Measurements from ENCODE around the gene HOXC10.

DNA sequence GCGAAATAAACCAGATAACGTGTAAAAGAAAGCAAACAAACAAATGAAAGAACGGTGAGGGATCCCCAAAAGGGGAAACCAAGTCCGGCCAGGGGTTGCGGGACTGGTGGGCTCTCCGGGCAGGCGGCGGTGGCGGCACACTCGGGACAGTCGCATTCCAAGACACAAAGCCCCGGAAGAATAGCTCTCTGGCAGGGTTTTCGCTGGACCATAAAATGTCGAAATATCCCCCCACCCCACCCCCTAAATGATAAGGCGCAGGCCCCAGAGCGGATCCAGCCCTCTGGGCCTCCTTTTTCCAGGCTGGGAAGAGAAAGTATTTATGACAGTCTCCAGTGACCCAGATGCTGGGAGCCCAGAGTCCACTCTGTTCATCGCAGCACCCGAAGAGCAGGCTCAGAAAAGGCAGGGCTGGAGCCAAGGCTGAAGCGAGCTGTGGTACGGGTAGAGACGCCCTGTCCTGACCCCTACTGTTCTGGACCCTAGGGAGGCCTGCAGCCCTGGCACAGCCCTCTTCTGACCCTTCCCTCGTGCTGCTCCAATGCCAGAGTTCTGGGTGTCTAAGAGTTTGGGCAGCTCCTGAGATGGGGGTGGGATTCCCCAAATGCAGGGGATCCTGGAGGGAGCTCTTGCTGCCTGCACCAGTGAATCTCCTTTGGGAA, 21.7 kb downstream of the HOXC10 start:
- no peak for TF ChIP-seq CTCF (IDR thresholded peaks at IDR 0.05; ENCODE audit: insufficient read depth, low read depth, low read length)
- no peak for TF ChIP-seq EZH2 (IDR thresholded peaks at IDR 0.05; ENCODE audit: insufficient read depth, low read length)

Data from astrocyte (in vitro differentiated cells and primary cell).